Astrocyte (in vitro differentiated cells and primary cell): ENCODE data around the gene KDM7A.

Experiments
- EZH2 ChIP-seq: IDR thresholded peaks from 2 replicates; pipeline ENCODE4 v1.6.1; 2012; ENCODE audit warnings: mild to moderate bottlenecking, low read length, inconsistent platforms; ENCODE audit not compliant: insufficient read depth
- TF ChIP-seq, protein P1 (sequence below): IDR thresholded peaks from 2 replicates; pipeline ENCODE4 v1.5.1; 2011; ENCODE audit warnings: low read depth, mild to moderate bottlenecking, inconsistent platforms, low read length, moderate library complexity; ENCODE audit not compliant: insufficient read depth

GRCh38 chr7:140160308-140160707 is 16.5 kb downstream of the KDM7A start:
- TF ChIP-seq, protein P1, sequence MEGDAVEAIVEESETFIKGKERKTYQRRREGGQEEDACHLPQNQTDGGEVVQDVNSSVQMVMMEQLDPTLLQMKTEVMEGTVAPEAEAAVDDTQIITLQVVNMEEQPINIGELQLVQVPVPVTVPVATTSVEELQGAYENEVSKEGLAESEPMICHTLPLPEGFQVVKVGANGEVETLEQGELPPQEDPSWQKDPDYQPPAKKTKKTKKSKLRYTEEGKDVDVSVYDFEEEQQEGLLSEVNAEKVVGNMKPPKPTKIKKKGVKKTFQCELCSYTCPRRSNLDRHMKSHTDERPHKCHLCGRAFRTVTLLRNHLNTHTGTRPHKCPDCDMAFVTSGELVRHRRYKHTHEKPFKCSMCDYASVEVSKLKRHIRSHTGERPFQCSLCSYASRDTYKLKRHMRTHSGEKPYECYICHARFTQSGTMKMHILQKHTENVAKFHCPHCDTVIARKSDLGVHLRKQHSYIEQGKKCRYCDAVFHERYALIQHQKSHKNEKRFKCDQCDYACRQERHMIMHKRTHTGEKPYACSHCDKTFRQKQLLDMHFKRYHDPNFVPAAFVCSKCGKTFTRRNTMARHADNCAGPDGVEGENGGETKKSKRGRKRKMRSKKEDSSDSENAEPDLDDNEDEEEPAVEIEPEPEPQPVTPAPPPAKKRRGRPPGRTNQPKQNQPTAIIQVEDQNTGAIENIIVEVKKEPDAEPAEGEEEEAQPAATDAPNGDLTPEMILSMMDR: no peak
- TF ChIP-seq EZH2: no peak
